Neural cell (in vitro differentiated cells): ENCODE results near the gene MRPS27. TPM values are rescaled to one million over a fixed set of nuclear protein-coding genes. Genes with fewer than 3 reads are reported as not detected.

Experiments
- H2AFZ ChIP-seq: fragments of 200-600, 300-800 bp; sonication (generic), shearing (Covaris generic); 2 replicates; pipeline ENCODE4 v1.6.0; 2014; ENCODE audit warnings: low read depth, mild to moderate bottlenecking, antibody characterized with exemption, low read length, moderate library complexity
- H3F3A ChIP-seq: fragments of 200-600 bp; shearing (Covaris generic); 2 replicates; pipeline ENCODE4 v1.6.1; 2016; ENCODE audit warnings: mild to moderate bottlenecking, moderate library complexity, mixed read lengths, antibody characterized with exemption, low read length; ENCODE audit not compliant: insufficient read depth, poor library complexity, severe bottlenecking
- H3K27ac ChIP-seq: fragments of 200-600, 300-800 bp; sonication (generic), shearing (Covaris generic); 2 replicates; pipeline ENCODE4 v1.5.1; 2014; ENCODE audit warnings: mild to moderate bottlenecking, low read length, moderate library complexity
- H3K27me3 ChIP-seq: fragments of 300-800, 200-600 bp; sonication (generic), shearing (Covaris generic); 2 replicates; pipeline ENCODE4 v1.6.0; 2014; ENCODE audit warnings: mild to moderate bottlenecking, low read depth, low read length, moderate library complexity; ENCODE audit not compliant: insufficient read depth
- H3K36me3 ChIP-seq: fragments of 300-800, 200-600 bp; sonication (generic), shearing (Covaris generic); 2 replicates; pipeline ENCODE4 v1.5.1; 2014; ENCODE audit warnings: mild to moderate bottlenecking, antibody characterized with exemption, low read length, moderate library complexity; ENCODE audit not compliant: insufficient read depth
- H3K4me2 ChIP-seq: fragments of 300-800, 200-600 bp; sonication (generic), shearing (Covaris generic); 2 replicates; pipeline ENCODE4 v1.6.0; 2014; ENCODE audit warnings: mild to moderate bottlenecking, low read length
- H3K4me3 ChIP-seq: fragments of 300-800, 200-600 bp; sonication (generic), shearing (Covaris generic); 2 replicates; pipeline ENCODE4 v1.5.1; 2014; ENCODE audit warnings: mild to moderate bottlenecking, low read length, moderate library complexity
- H3K79me2 ChIP-seq: fragments of 200-600 bp; shearing (Covaris generic); replicated peaks from 2 replicates; pipeline ENCODE4 v1.6.0; 2014; ENCODE audit warnings: mild to moderate bottlenecking, low read length, moderate library complexity; ENCODE audit not compliant: insufficient read depth
- H3K9ac ChIP-seq: fragments of 300-800, 200-600 bp; sonication (generic), shearing (Covaris generic); 2 replicates; pipeline ENCODE4 v1.6.1; 2016; ENCODE audit warnings: mild to moderate bottlenecking, low read length, mixed read lengths
- H3K9me2 ChIP-seq: fragments of 200-600 bp; shearing (Covaris generic); 2 replicates; pipeline ENCODE4 v1.6.1; 2016; ENCODE audit warnings: mild to moderate bottlenecking, low read length, mixed read lengths; ENCODE audit not compliant: insufficient read depth
- H3K9me3 ChIP-seq: fragments of 200-600, 300-800 bp; sonication (generic), shearing (Covaris generic); 2 replicates; pipeline ENCODE4 v1.6.1; 2016; ENCODE audit warnings: mild to moderate bottlenecking, mixed run types, low read length, moderate library complexity, mixed read lengths
- H4K20me1 ChIP-seq: fragments of 200-600 bp; shearing (Covaris generic); 2 replicates; pipeline ENCODE4 v1.6.1; 2016; ENCODE audit warnings: mild to moderate bottlenecking, mixed run types; ENCODE audit not compliant: insufficient read depth
- CTCF ChIP-seq: fragments of 450-650 bp; IDR thresholded peaks from 2 replicates; pipeline ENCODE4 v1.5.1; 2014; ENCODE audit warnings: antibody characterized with exemption, mild to moderate bottlenecking, moderate library complexity; ENCODE audit not compliant: poor library complexity, severe bottlenecking
- EP300 ChIP-seq: fragments of 450-650 bp; conservative IDR thresholded peaks from 2 replicates; pipeline ENCODE4 v1.6.1; 2014; ENCODE audit warnings: antibody characterized with exemption, mild to moderate bottlenecking, moderate library complexity; ENCODE audit not compliant: poor library complexity, severe bottlenecking
- EZH2 ChIP-seq: fragments of 200-600, 300-800 bp; shearing (Covaris generic), sonication (generic); IDR thresholded peaks from 2 replicates; pipeline ENCODE4 v1.6.1; 2014; ENCODE audit warnings: antibody characterized with exemption, low read length, borderline replicate concordance, mild to moderate bottlenecking; ENCODE audit not compliant: insufficient read depth, poor library complexity, severe bottlenecking
- MXI1 ChIP-seq: fragments of 450-650 bp; conservative IDR thresholded peaks from 2 replicates; pipeline ENCODE4 v1.6.1; 2014; ENCODE audit warnings: antibody characterized with exemption, mild to moderate bottlenecking; ENCODE audit not compliant: poor library complexity, severe bottlenecking
- POLR2AphosphoS5 ChIP-seq: IDR thresholded peaks from 2 replicates; pipeline ENCODE4 v1.6.1; 2012
- RAD21 ChIP-seq: fragments of 450-650 bp; conservative IDR thresholded peaks from 2 replicates; pipeline ENCODE4 v1.6.1; 2014; ENCODE audit warnings: antibody characterized with exemption, mild to moderate bottlenecking, moderate library complexity
- SMC3 ChIP-seq: fragments of 450-650 bp; conservative IDR thresholded peaks from 2 replicates; pipeline ENCODE4 v1.6.1; 2014; ENCODE audit warnings: antibody characterized with exemption, mild to moderate bottlenecking, moderate library complexity; ENCODE audit not compliant: poor library complexity
- TAF1 ChIP-seq: IDR thresholded peaks from 2 replicates; pipeline ENCODE4 v1.6.1; 2012; ENCODE audit warnings: low read depth
- polyA plus RNA-seq: library from polyadenylated mRNA; depleted of rRNA; stranded (reverse); fragments of >200 nt; gene quantifications from 2 replicates; pipeline ENCODE4 v1.2.3, GENCODE V29; 2014
- TF ChIP-seq, protein P1 (sequence below): IDR thresholded peaks from 2 replicates; pipeline ENCODE4 v1.6.1; 2012; ENCODE audit warnings: borderline replicate concordance

MRPS27 gene
- polyA plus RNA-seq, 1 donor from 2014 or later = 36.7 TPM

GRCh38 chr5:72314571-72315172 is 5.4 kb downstream of the MRPS27 start:
- H3K4me3 ChIP-seq = no peak overlapping the region
- no peaks in the 10 kb centered on the region for H3K9me2 ChIP-seq
- TF ChIP-seq POLR2AphosphoS5 (no peak), MXI1 (no peak), CTCF (no peak), TAF1 (no peak), EZH2 (no peak), SMC3 (no peak), RAD21 (no peak), EP300 (no peak)
- TF ChIP-seq, protein P1, sequence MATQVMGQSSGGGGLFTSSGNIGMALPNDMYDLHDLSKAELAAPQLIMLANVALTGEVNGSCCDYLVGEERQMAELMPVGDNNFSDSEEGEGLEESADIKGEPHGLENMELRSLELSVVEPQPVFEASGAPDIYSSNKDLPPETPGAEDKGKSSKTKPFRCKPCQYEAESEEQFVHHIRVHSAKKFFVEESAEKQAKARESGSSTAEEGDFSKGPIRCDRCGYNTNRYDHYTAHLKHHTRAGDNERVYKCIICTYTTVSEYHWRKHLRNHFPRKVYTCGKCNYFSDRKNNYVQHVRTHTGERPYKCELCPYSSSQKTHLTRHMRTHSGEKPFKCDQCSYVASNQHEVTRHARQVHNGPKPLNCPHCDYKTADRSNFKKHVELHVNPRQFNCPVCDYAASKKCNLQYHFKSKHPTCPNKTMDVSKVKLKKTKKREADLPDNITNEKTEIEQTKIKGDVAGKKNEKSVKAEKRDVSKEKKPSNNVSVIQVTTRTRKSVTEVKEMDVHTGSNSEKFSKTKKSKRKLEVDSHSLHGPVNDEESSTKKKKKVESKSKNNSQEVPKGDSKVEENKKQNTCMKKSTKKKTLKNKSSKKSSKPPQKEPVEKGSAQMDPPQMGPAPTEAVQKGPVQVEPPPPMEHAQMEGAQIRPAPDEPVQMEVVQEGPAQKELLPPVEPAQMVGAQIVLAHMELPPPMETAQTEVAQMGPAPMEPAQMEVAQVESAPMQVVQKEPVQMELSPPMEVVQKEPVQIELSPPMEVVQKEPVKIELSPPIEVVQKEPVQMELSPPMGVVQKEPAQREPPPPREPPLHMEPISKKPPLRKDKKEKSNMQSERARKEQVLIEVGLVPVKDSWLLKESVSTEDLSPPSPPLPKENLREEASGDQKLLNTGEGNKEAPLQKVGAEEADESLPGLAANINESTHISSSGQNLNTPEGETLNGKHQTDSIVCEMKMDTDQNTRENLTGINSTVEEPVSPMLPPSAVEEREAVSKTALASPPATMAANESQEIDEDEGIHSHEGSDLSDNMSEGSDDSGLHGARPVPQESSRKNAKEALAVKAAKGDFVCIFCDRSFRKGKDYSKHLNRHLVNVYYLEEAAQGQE = no peak
- no peaks in the 10 kb centered on the region for H3K27me3 ChIP-seq
- no peak overlapping the region for H3K9ac ChIP-seq
- no peak overlapping the region for H2AFZ ChIP-seq
- H3K79me2 ChIP-seq = peaks cover 17% of the 10 kb centered on the region
- H3F3A ChIP-seq = no peaks in the 10 kb centered on the region
- H3K9me3 ChIP-seq = no peaks in the 10 kb centered on the region
- no peaks in the 10 kb centered on the region for H4K20me1 ChIP-seq
- no peaks in the 10 kb centered on the region for H3K36me3 ChIP-seq
- H3K27ac ChIP-seq = no peak overlapping the region
- no peak overlapping the region for H3K4me2 ChIP-seq

GRCh38 chr5:72313141-72313540 is 6.9 kb downstream of the MRPS27 start:
- H3K27ac ChIP-seq = no peak overlapping the region
- no peaks in the 10 kb centered on the region for H3K36me3 ChIP-seq
- no peaks in the 10 kb centered on the region for H4K20me1 ChIP-seq
- H3K79me2 ChIP-seq = peaks cover 9% of the 10 kb centered on the region
- no peaks in the 10 kb centered on the region for H3K9me3 ChIP-seq
- H3K9me2 ChIP-seq = no peaks in the 10 kb centered on the region
- no peak overlapping the region for H3K9ac ChIP-seq
- H3K4me2 ChIP-seq = no peak overlapping the region
- no peak overlapping the region for H3K4me3 ChIP-seq
- H2AFZ ChIP-seq = no peak overlapping the region
- TF ChIP-seq SMC3 (no peak), EZH2 (no peak), CTCF (no peak), POLR2AphosphoS5 (no peak), TAF1 (no peak), EP300 (no peak), RAD21 (no peak), MXI1 (no peak)
- TF ChIP-seq, protein P1 = no peak
- H3F3A ChIP-seq = no peaks in the 10 kb centered on the region
- H3K27me3 ChIP-seq = no peaks in the 10 kb centered on the region
